ENCODE measurements around the gene RNF207. TPM values are rescaled to one million over a fixed set of nuclear protein-coding genes. Genes with fewer than 3 reads are reported as not detected.

RNF207 gene
- total RNA-seq, 4 donors from 2014 or later, result 3.0 to 34.1 (median 18.3) TPM

DNA sequence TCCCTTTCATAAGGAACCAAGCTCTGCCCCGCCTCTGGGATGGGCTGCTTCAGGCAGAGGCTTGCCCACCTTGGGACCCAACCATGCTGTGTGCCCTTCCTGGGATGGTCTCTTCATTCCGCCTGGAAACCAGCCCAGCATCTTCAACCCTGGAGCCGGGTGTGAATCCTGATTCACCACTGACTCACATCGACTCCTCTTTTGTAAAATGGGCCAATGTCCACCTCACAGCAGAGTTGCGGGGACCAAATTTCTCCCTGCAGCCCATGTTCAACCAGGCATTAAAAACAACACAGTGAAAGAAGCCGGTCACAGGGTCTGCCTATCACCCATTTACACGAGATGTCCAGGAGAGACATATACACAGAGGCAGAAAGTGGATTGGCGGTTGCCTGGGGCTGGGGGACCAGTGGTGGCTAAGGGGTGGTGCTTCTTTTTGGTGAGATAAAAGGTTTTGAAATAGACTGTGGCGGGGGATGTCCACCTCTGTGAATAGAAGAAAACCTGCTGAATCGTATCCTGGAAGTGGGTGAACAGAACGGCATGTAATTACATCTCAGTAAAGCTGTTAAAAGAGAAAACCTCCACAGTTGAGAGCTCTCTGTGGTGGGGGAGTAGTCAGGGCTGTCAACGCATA lies 61.9 kb downstream of the RNF207 start:
- Histone ChIP-seq H3K4me3 (no peak overlapping the region), H3K27me3 (peaks cover 10% of the 10 kb centered on the region), H3K4me1 (peaks cover 0 to 51% (median 11%) of the 10 kb centered on the region in 3 donors), H3K36me3 (no peaks in the 10 kb centered on the region), H3K27ac (no peak overlapping the region), H3K9me3 (no peaks in the 10 kb centered on the region)
- TF ChIP-seq, protein P1, sequence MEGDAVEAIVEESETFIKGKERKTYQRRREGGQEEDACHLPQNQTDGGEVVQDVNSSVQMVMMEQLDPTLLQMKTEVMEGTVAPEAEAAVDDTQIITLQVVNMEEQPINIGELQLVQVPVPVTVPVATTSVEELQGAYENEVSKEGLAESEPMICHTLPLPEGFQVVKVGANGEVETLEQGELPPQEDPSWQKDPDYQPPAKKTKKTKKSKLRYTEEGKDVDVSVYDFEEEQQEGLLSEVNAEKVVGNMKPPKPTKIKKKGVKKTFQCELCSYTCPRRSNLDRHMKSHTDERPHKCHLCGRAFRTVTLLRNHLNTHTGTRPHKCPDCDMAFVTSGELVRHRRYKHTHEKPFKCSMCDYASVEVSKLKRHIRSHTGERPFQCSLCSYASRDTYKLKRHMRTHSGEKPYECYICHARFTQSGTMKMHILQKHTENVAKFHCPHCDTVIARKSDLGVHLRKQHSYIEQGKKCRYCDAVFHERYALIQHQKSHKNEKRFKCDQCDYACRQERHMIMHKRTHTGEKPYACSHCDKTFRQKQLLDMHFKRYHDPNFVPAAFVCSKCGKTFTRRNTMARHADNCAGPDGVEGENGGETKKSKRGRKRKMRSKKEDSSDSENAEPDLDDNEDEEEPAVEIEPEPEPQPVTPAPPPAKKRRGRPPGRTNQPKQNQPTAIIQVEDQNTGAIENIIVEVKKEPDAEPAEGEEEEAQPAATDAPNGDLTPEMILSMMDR (IDR thresholded peaks at IDR 0.05), result no peak
- TF ChIP-seq POLR2AphosphoS5 (IDR thresholded peaks at IDR 0.05), result no peak
- no peak for TF ChIP-seq EP300 (IDR thresholded peaks at IDR 0.05)
- TF ChIP-seq POLR2A (IDR thresholded peaks at IDR 0.05), result no peak
- WGBS, 2 donors (ENCODE audit: low coverage in 1 of 2), result 75 to 81% methylated on average over 8 of the region's 12 CpGs
- ATAC-seq, result no peak

DNA sequence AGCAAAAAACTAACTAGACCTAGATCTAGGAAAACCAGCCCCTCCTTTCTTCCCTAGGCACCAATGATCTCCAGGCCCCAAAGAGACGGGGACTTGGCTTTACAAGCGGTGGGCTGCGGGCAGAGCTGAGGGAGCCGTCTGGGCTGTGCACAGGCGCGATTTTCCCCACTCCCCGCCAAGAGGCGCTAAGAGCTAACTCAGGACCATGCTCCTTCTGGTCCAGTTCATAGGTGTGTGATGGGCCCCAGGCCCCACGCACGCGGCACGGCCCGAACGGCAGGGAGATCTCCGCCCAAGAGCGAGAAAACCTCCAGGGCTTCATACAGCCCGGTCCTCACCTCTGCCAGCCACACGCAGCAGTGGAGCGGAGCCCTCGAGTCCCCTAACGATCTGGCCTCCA lies 62.5 kb downstream of the RNF207 start:
- no peaks in the 10 kb centered on the region for H3K9me3 ChIP-seq
- WGBS, 2 donors (ENCODE audit: low coverage in 1 of 2), result 89% methylated on average over 6 of the region's 21 CpGs; no CpG with 5 or more reads in 1 of the 2 donors
- peaks cover 0 to 49% (median 5%) of the 10 kb centered on the region in 3 donors for H3K4me1 ChIP-seq
- no peak overlapping the region for H3K27ac ChIP-seq
- H3K36me3 ChIP-seq, result no peaks in the 10 kb centered on the region
- ATAC-seq, result no peak
- peaks cover 4% of the 10 kb centered on the region for H3K27me3 ChIP-seq
- TF ChIP-seq, protein P1 (IDR thresholded peaks at IDR 0.05), result no peak
- no peak overlapping the region for H3K4me3 ChIP-seq

DNA sequence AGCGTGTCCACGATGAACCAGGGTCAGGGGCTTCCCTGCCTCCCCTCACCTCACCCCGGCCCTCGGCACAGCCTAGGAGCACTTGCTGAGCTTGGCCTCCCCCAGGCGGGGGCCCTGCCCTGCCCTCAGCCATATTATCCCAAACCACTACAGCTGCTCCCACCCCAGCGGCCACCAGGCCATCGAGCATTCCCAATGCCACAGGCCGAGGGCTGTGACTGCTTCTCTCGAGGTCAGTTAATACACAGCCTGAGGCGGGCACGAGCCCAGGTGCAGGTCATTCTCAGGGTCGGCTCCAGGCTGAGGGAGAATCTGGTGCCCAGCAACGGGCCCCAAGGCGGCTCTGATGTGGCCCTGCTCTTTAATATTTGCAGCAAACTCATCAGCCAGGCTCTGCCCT lies 63.4 kb downstream of the RNF207 start:
- no peak overlapping the region for H3K27ac ChIP-seq
- H3K9me3 ChIP-seq, result no peaks in the 10 kb centered on the region
- no peaks in the 10 kb centered on the region for H3K36me3 ChIP-seq
- TF ChIP-seq, protein P1 (IDR thresholded peaks at IDR 0.05), result no peak
- WGBS, 2 donors (ENCODE audit: low coverage in 1 of 2), result no CpG with 5 or more reads among the region's 14 CpGs
- H3K4me1 ChIP-seq, result peaks cover 0 to 44% (median 0%) of the 10 kb centered on the region in 3 donors
- no peak overlapping the region for H3K4me3 ChIP-seq
- no peaks in the 10 kb centered on the region for H3K27me3 ChIP-seq
- ATAC-seq, result no peak

DNA sequence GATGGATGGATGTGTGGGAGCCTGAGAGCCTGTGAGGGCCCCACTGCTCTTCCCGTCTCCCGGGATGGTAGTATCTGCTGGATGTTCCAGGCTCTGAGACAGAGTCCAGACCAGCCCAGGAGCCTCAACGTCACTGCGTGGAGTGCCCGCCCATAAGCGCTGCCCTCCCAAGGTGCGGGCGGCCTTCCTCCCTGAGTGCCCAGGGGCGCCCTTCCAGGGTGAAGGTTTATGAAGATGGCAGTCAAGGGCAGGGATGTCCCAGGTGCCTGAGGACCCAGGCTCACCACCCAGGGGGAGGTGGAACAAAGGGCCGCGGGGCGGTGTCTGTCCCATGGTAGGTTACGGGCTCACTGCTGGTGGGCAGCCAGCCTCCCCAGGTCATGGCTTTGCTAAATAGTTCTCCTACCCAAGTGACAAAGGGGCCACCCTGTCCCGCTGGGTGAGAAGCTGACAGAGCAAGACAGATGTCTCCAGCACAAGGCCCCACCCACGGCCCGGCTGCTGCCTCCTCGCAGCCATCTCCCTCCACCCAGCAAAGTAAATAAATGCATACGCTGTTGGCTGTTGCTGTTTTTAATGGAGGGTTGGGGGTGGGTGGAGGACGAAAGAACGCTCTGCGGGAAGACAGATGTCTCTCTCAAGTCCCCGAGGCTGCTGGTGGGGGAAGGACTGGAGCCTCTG lies 63.9 kb downstream of the RNF207 start:
- H3K27ac ChIP-seq, result no peak overlapping the region
- TF ChIP-seq POLR2A (IDR thresholded peaks at IDR 0.05), result no peak
- no peak for TF ChIP-seq EP300 (IDR thresholded peaks at IDR 0.05)
- no peak for TF ChIP-seq POLR2AphosphoS5 (IDR thresholded peaks at IDR 0.05)
- TF ChIP-seq, protein P1 (IDR thresholded peaks at IDR 0.05), result no peak
- no peak overlapping the region for H3K4me3 ChIP-seq
- H3K4me1 ChIP-seq, result peaks cover 0 to 44% (median 0%) of the 10 kb centered on the region in 3 donors
- H3K27me3 ChIP-seq, result no peaks in the 10 kb centered on the region
- H3K36me3 ChIP-seq, result no peaks in the 10 kb centered on the region
- 47% methylated on average over 3 of the region's 22 CpGs; no CpG with 5 or more reads in 1 of the 2 donors for WGBS, 2 donors (ENCODE audit: low coverage in 1 of 2)
- no peak for ATAC-seq
- no peaks in the 10 kb centered on the region for H3K9me3 ChIP-seq

DNA sequence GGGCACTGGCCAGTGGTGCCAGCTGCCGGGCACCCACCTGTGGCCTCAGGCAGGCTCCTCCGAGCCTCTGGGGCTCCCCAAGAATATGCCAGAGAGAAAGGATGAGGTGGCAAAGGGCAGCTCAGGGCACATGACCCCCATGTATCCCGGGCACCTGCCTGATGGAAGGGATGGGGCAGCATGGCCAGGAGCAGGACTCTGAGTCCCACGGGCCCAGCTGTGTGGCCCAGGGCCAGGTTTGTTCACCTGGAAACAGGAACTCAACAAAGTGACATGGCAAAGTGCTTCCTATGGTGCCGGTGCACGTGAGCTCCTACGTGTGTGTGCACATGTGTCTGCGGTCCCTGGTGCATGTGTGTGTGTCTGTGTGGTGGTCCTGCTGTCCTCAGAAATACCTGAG lies 64.5 kb downstream of the RNF207 start:
- no peak overlapping the region for H3K27ac ChIP-seq
- H3K4me3 ChIP-seq, result no peak overlapping the region
- no CpG with 5 or more reads among the region's 8 CpGs for WGBS, 2 donors (ENCODE audit: low coverage in 1 of 2)
- no peaks in the 10 kb centered on the region for H3K36me3 ChIP-seq
- H3K4me1 ChIP-seq, result peaks cover 0 to 41% (median 0%) of the 10 kb centered on the region in 3 donors
- ATAC-seq, result no peak
- no peaks in the 10 kb centered on the region for H3K9me3 ChIP-seq
- no peaks in the 10 kb centered on the region for H3K27me3 ChIP-seq
- TF ChIP-seq POLR2A (IDR thresholded peaks at IDR 0.05) (no peak), EP300 (IDR thresholded peaks at IDR 0.05) (no peak), POLR2AphosphoS5 (IDR thresholded peaks at IDR 0.05) (no peak)
- TF ChIP-seq, protein P1 (IDR thresholded peaks at IDR 0.05), result no peak
